HepG2 (cell line): ENCODE data around the gene HSPB6. TPM values are rescaled to one million over a fixed set of nuclear protein-coding genes. Genes with fewer than 3 reads are reported as not detected.

Experiments
- ARNT2 ChIP-seq: sonication (generic); formaldehyde crosslinking; IDR thresholded peaks from 2 replicates; pipeline ENCODE4 v1.8.0; 2022; ENCODE audit warnings: mild to moderate bottlenecking, low read depth, missing genetic modification reagents, moderate library complexity
- BCLAF1 ChIP-seq: fragments of 450-650 bp; IDR thresholded peaks from 2 replicates; pipeline ENCODE4 v1.6.1; 2017; ENCODE audit warnings: mild to moderate bottlenecking
- CEBPG ChIP-seq: IDR thresholded peaks from 2 replicates; pipeline ENCODE4 v1.6.1; 2016
- HCFC1 ChIP-seq: fragments of 150-350 bp; IDR thresholded peaks from 2 replicates; pipeline ENCODE4 v1.6.1; 2014; ENCODE audit warnings: low read depth, low read length
- HHEX ChIP-seq: IDR thresholded peaks from 2 replicates; pipeline ENCODE4 v1.6.1; 2016; ENCODE audit warnings: control low read depth
- HNF4G ChIP-seq, 2 experiments: sonication (generic) in 1 of 2; formaldehyde crosslinking in 1 of 2; IDR thresholded peaks; 2 replicates each; pipeline versions ENCODE4 v1.4.0 to v1.6.1; 2011 to 2020; ENCODE audit warnings: borderline replicate concordance in 2 of 2, low read depth in 2 of 2, mild to moderate bottlenecking in 2 of 2, low read length in 1 of 2, missing genetic modification reagents in 1 of 2, moderate library complexity in 1 of 2
- SSRP1 ChIP-seq: IDR thresholded peaks from 2 replicates; pipeline ENCODE4 v1.6.1; 2016; ENCODE audit warnings: control low read depth
- STAT5B ChIP-seq: sonication (generic); formaldehyde crosslinking; IDR thresholded peaks from 2 replicates; pipeline ENCODE4 v1.4.0; 2020; ENCODE audit warnings: missing genetic modification reagents
- TP53 ChIP-seq: sonication (generic); formaldehyde crosslinking; conservative IDR thresholded peaks from 2 replicates; pipeline ENCODE4 v1.4.0; 2020; ENCODE audit warnings: missing genetic modification reagents
- XRCC5 ChIP-seq: fragments of 200-400 bp; formaldehyde crosslinking; optimal IDR thresholded peaks from 2 replicates; pipeline ENCODE3; 2017; ENCODE audit warnings: mild to moderate bottlenecking, low read length
- ZMYM2 ChIP-seq: sonication (generic); formaldehyde crosslinking; IDR thresholded peaks from 2 replicates; pipeline ENCODE4 v1.8.0; 2022; ENCODE audit warnings: mild to moderate bottlenecking, missing genetic modification reagents
- ZNF235 ChIP-seq: sonication (generic); formaldehyde crosslinking; IDR thresholded peaks from 2 replicates; pipeline ENCODE4 v1.8.1; 2023; ENCODE audit warnings: mild to moderate bottlenecking, missing genetic modification reagents, borderline replicate concordance
- ZNF292 ChIP-seq: sonication (generic); formaldehyde crosslinking; IDR thresholded peaks from 2 replicates; pipeline ENCODE4 v1.8.1; 2022; ENCODE audit warnings: mild to moderate bottlenecking, low read depth, missing genetic modification reagents, borderline replicate concordance
- ZNF430 ChIP-seq: sonication (generic); formaldehyde crosslinking; IDR thresholded peaks from 2 replicates; pipeline ENCODE4 v1.9.0; 2021; ENCODE audit warnings: mild to moderate bottlenecking, missing genetic modification reagents
- ZNF496 ChIP-seq: sonication (generic); formaldehyde crosslinking; IDR thresholded peaks from 2 replicates; pipeline ENCODE4 v1.8.1; 2023; ENCODE audit warnings: mild to moderate bottlenecking, moderate library complexity, missing genetic modification reagents; ENCODE audit not compliant: insufficient replicate concordance
- ZNF512B ChIP-seq: sonication (generic); formaldehyde crosslinking; IDR thresholded peaks from 2 replicates; pipeline ENCODE4 v1.5.1; 2020; ENCODE audit warnings: missing genetic modification reagents, mild to moderate bottlenecking, borderline replicate concordance
- ZNF567 ChIP-seq: sonication (generic); formaldehyde crosslinking; IDR thresholded peaks from 2 replicates; pipeline ENCODE4 v1.8.1; 2023; ENCODE audit warnings: mild to moderate bottlenecking, missing genetic modification reagents, borderline replicate concordance
- ZNF639 ChIP-seq: conservative IDR thresholded peaks from 2 replicates; pipeline ENCODE4 v1.6.1; 2018; ENCODE audit warnings: missing genetic modification reagents
- ZNF703 ChIP-seq: sonication (generic); formaldehyde crosslinking; IDR thresholded peaks from 2 replicates; pipeline ENCODE4 v1.5.1; 2020; ENCODE audit warnings: missing genetic modification reagents, mild to moderate bottlenecking, moderate library complexity, borderline replicate concordance
- ZNF816 ChIP-seq: sonication (generic); formaldehyde crosslinking; IDR thresholded peaks from 2 replicates; pipeline ENCODE4 v1.8.0; 2022; ENCODE audit warnings: missing genetic modification reagents, mild to moderate bottlenecking, borderline replicate concordance
- polyA plus RNA-seq, 8 experiments: library from polyadenylated mRNA; depleted of rRNA in 3 of 8; stranded (reverse) in 7 of 8; unstranded in 1 of 8; fragments of >200 nt; fragmentation: Illumina TruSeq in 4 of 8; extraction: Trizol in 4 of 8; gene quantifications; 2 replicates each; pipeline versions ENCODE4 v1.2.1 to v1.2.3, GENCODE V29; 2011 to 2016; ENCODE audit warnings: low read depth in 4 of 8, missing spikeins in 1 of 8, mixed read lengths in 1 of 8; ENCODE audit not compliant: insufficient read depth in 1 of 8
- total RNA-seq, 5 experiments: library from RNA; depleted of rRNA; stranded (reverse); fragments of >200 nt; fragmentation: Illumina TruSeq; extraction: Trizol; gene quantifications; 2 replicates each; pipeline ENCODE4 v1.2.3, GENCODE V29; 2016; ENCODE audit warnings: low read depth in 1 of 5
- TF ChIP-seq, protein P1 (sequence below): sonication (generic); formaldehyde crosslinking; IDR thresholded peaks from 2 replicates; pipeline ENCODE4 v1.8.1; 2022; ENCODE audit warnings: mild to moderate bottlenecking, missing genetic modification reagents

The HSPB6 gene
- total and polyA plus RNA-seq, 2 of the 13 experiments (the other 11 are each of a cell fraction or from before 2014, with no cell fraction given): 0.18 TPM; not detected in 1

DNA sequence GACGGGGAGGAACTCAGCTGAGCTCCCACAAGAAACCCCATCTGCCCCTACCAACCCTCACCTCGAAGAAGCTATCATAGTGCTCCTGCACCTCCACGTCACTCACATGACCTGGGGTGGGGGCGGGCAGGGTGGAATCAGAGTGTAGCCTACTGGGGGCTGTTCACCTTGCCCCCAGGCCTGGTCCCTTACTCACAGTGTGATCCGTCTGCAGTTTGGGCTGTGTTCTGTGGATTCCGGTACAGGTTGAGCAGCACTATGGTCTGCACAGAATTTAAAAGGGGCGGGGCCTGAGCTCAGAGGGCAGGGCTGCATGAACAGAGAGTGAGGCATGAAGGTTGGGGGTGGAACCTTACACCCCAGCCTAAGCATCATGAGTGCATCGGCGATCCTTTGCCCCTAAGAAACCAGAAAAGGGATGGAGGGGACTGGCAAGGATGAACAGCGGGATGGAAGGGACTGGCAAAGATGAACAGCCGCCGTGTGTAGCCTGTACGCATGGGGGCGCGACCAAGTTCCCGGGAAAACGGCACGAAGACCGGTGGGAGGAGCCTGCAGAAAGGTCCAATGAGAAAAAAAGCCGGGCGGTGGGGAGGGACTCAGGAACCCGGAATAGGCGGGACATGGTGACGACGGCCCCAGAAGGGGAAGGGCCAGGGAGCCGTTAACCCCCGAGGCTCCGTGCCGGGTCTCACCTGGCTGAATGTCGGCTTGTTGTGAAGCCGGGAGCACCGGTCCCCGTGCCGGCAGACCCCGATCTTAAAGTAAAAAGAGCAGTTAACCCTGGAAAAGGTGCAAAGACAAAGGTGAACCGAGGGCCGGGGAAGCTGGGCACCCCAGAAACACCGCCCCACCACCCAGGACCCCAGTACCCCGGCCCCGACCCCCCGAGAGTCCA lies 12.2 kb downstream of the HSPB6 start (continued):
- TF ChIP-seq BCLAF1: no peak
- no peak for TF ChIP-seq ZNF496 (CRISPR knock-in tag)
- no peak for TF ChIP-seq ZNF816 (CRISPR knock-in tag)
- TF ChIP-seq ZNF567 (CRISPR knock-in tag): no peak
- TF ChIP-seq XRCC5: peak; percentile 52
- no peak for TF ChIP-seq ZNF512B (CRISPR knock-in tag)
- no peak for TF ChIP-seq STAT5B (CRISPR knock-in tag)
- TF ChIP-seq, protein P1, sequence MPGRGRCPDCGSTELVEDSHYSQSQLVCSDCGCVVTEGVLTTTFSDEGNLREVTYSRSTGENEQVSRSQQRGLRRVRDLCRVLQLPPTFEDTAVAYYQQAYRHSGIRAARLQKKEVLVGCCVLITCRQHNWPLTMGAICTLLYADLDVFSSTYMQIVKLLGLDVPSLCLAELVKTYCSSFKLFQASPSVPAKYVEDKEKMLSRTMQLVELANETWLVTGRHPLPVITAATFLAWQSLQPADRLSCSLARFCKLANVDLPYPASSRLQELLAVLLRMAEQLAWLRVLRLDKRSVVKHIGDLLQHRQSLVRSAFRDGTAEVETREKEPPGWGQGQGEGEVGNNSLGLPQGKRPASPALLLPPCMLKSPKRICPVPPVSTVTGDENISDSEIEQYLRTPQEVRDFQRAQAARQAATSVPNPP: no peak
- no peak for TF ChIP-seq HHEX (CRISPR knock-in tag)
- peak; percentile 66; the same call in 1 of the 2 replicates for TF ChIP-seq ARNT2 (CRISPR knock-in tag)
- peak; percentile 99 for TF ChIP-seq ZNF430 (CRISPR knock-in tag)
- no peak for TF ChIP-seq ZNF235 (CRISPR knock-in tag)
- no peak for TF ChIP-seq ZMYM2 (CRISPR knock-in tag)
- no peak for TF ChIP-seq CEBPG
- TF ChIP-seq ZNF639 (CRISPR knock-in tag): no peak
- TF ChIP-seq ZNF292: no peak
- no peak for TF ChIP-seq TP53 (CRISPR knock-in tag)
- no peak for TF ChIP-seq ZNF703 (CRISPR knock-in tag)
- TF ChIP-seq HNF4G (IDR thresholded peaks at IDR 0.05; ENCODE audit: borderline replicate concordance, low read depth, low read length): no peak
- TF ChIP-seq HNF4G (CRISPR knock-in tag; IDR thresholded peaks at IDR 0.05; ENCODE audit: borderline replicate concordance, low read depth): no peak
- TF ChIP-seq SSRP1 (CRISPR knock-in tag): no peak
- TF ChIP-seq HCFC1: peak; percentile 41; the same call in 1 of the 2 replicates
